Keratinocyte (primary cell): ENCODE measurements around the gene FFAR4. TPM values are rescaled to one million over a fixed set of nuclear protein-coding genes. Genes with fewer than 3 reads are reported as not detected.

Source experiments
- DNase-seq: peaks from one replicate; pipeline ENCODE4 v3.0.0-alpha.2; 2011; ENCODE audit warnings: low read depth, missing footprints, low spot score
- FAIRE-seq: peaks from 2 replicates; lab custom pipeline; 2011; peaks lifted over from hg19 to GRCh38; lab: Jason Lieb, UNC
- H2AFZ ChIP-seq: 2 replicates; pipeline ENCODE4 v1.6.0; 2012; ENCODE audit warnings: low read length, control low read depth, inconsistent platforms; ENCODE audit not compliant: control insufficient read depth
- H3K27ac ChIP-seq: 2 replicates; pipeline ENCODE4 v1.5.1; 2011; ENCODE audit warnings: low read length; ENCODE audit not compliant: control insufficient read depth, insufficient read depth
- H3K27me3 ChIP-seq: 3 replicates; pipeline ENCODE4 v1.6.0; 2011; ENCODE audit warnings: low read length; ENCODE audit not compliant: control insufficient read depth, insufficient read depth; ENCODE audit errors: extremely low read depth
- H3K36me3 ChIP-seq, 2 experiments: 2 replicates in 1 of 2; 3 replicates in 1 of 2; pipeline ENCODE4 v1.5.1; 2011; ENCODE audit warnings: low read length in 2 of 2, mild to moderate bottlenecking in 1 of 2; ENCODE audit not compliant: control insufficient read depth in 2 of 2, insufficient read depth in 2 of 2; ENCODE audit errors: extremely low read depth in 1 of 2
- H3K4me1 ChIP-seq: 3 replicates; pipeline ENCODE4 v1.5.1; 2011; ENCODE audit warnings: low read length; ENCODE audit not compliant: control insufficient read depth, insufficient read depth; ENCODE audit errors: extremely low read depth
- H3K4me2 ChIP-seq: 3 replicates; pipeline ENCODE4 v1.6.0; 2011; ENCODE audit warnings: low read depth, low read length; ENCODE audit not compliant: control insufficient read depth, insufficient read depth; ENCODE audit errors: extremely low read depth
- H3K4me3 ChIP-seq, 3 experiments: fragments of 200-600 bp in 1 of 3; sonication (generic) in 1 of 3; 2 replicates in 2 of 3; 3 replicates in 1 of 3; pipeline ENCODE4 v1.5.1; 2011 to 2016; ENCODE audit warnings: low read length in 3 of 3, mild to moderate bottlenecking in 3 of 3, control low read depth in 2 of 3, inconsistent platforms in 1 of 3, low read depth in 1 of 3, mixed read lengths in 1 of 3, mixed run types in 1 of 3, moderate library complexity in 1 of 3; ENCODE audit not compliant: control insufficient read depth in 2 of 3, insufficient read depth in 2 of 3; ENCODE audit errors: extremely low read depth in 1 of 3
- H3K79me2 ChIP-seq: 2 replicates; pipeline ENCODE4 v1.6.0; 2012; ENCODE audit warnings: low read length; ENCODE audit not compliant: control insufficient read depth, insufficient read depth
- H3K9ac ChIP-seq: 3 replicates; pipeline ENCODE4 v1.6.0; 2011; ENCODE audit warnings: low read length; ENCODE audit not compliant: control insufficient read depth, insufficient read depth; ENCODE audit errors: extremely low read depth
- H3K9me1 ChIP-seq: 3 replicates; pipeline ENCODE4 v1.6.0; 2011; ENCODE audit warnings: low read length; ENCODE audit not compliant: control insufficient read depth, insufficient read depth; ENCODE audit errors: extremely low read depth
- H3K9me3 ChIP-seq: 2 replicates; pipeline ENCODE4 v1.5.1; 2012; ENCODE audit warnings: low read depth, low read length; ENCODE audit not compliant: control insufficient read depth
- H4K20me1 ChIP-seq: 3 replicates; pipeline ENCODE4 v1.6.0; 2011; ENCODE audit warnings: low read length; ENCODE audit not compliant: control insufficient read depth, insufficient read depth; ENCODE audit errors: extremely low read depth
- CTCF ChIP-seq, 3 experiments: IDR thresholded peaks in 1 of 3; conservative IDR thresholded peaks in 1 of 3; optimal IDR thresholded peaks in 1 of 3; 2 replicates in 2 of 3; 3 replicates in 1 of 3; pipeline versions ENCODE3 to v1.5.1; 2011; ENCODE audit warnings: low read length in 3 of 3, mild to moderate bottlenecking in 3 of 3, moderate library complexity in 2 of 3, control low read depth in 1 of 3, inconsistent platforms in 1 of 3; ENCODE audit not compliant: insufficient read depth in 2 of 3; ENCODE audit errors: extremely low read depth in 1 of 3
- EZH2 ChIP-seq: IDR thresholded peaks from one replicate; pipeline ENCODE4 v1.6.1; 2012; ENCODE audit warnings: inconsistent platforms, mild to moderate bottlenecking, low read length, moderate library complexity
- dilution Hi-C: fragments of 300-500 bp; cut with MboI; formaldehyde crosslinking; loops from one replicate; pipeline ENCODE4 v1.7.0; 2020; ENCODE audit warnings: low sequenced_read_pairs; ENCODE audit not compliant: extremely low pct_ligation_motif_present
- polyA plus RNA-seq, 5 experiments: library from polyadenylated mRNA; depleted of rRNA in 3 of 5; stranded (reverse) in 3 of 5; stranded (forward) in 1 of 5; unstranded in 1 of 5; fragments of >200 nt; gene quantifications; 1 replicate in 1 of 5; 2 replicates in 3 of 5; 3 replicates in 1 of 5; pipeline versions ENCODE4 v1.2.1 to v1.2.3, GENCODE V29; 2011 to 2012; ENCODE audit warnings: missing spikeins in 2 of 5, low read depth in 1 of 5, low replicate concordance in 1 of 5

FFAR4 gene
- polyA plus RNA-seq, 1 donor (not counting 4 experiments of a cell fraction or from before 2014, with no cell fraction given) = not detected

DNA sequence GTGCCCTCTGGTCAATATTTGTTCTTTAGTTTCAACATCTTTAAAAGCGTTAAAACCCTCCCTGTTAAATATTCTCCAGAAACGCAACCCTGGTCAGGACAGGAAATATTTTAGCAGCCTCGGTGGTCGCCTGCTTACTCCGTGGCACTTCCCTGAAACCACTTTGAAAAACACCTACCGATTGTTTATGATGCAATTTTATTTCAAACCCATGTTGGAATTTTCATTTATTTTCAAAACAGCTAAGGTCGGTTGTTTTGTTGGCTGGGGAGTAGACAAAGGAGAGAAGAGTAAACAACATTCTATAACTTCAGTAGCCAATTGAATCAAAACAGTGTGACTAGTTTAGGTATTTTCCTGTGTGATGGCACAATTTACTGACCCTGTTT is 35.3 kb downstream of the FFAR4 start:
- Histone ChIP-seq H2AFZ (no peak overlapping the region), H3K79me2 (no peaks in the 10 kb centered on the region), H3K4me3 (no peak overlapping the region), H3K4me1 (no peaks in the 10 kb centered on the region), H3K27me3 (peaks cover 42% of the 10 kb centered on the region), H3K9ac (no peak overlapping the region), H3K27ac (no peak overlapping the region), H4K20me1 (no peaks in the 10 kb centered on the region), H3K9me3 (no peaks in the 10 kb centered on the region), H3K36me3 (no peaks in the 10 kb centered on the region), H3K9me1 (no peaks in the 10 kb centered on the region), H3K4me2 (no peak overlapping the region)
- dilution Hi-C loops = no loop called here
- FAIRE-seq = no peak
- DNase-seq = no peak
- TF ChIP-seq CTCF (optimal IDR thresholded peaks at IDR 0.05 in 1 of 3, IDR thresholded peaks at IDR 0.05 in 1 of 3, conservative IDR thresholded peaks at IDR 0.05 in 1 of 3; ENCODE audit: extremely low read depth in 1 of 3, insufficient read depth in 2 of 3, low read length in 3 of 3) (no peak), EZH2 (no peak)

DNA sequence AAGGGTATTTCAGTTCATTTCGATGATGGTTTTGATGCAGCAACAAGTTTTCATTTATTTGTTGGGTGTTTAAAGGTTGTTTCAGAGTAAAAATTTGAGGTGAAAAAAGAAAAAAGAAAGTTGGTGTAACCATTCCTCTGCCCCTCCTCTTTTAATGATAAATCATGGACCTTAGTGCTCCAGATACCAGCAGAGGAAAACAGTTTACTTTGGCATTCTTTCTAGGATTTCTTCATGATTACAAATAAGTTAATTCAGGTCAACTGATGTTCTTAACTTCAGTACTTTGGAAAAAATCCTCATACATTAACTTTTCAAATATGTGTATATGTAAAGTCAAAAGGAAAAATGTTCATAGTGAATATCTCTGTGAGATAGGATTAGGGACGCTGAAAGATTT is 36.6 kb downstream of the FFAR4 start:
- Histone ChIP-seq H2AFZ (no peak overlapping the region), H3K27ac (no peak overlapping the region), H3K9me3 (no peaks in the 10 kb centered on the region), H3K4me3 (no peak overlapping the region), H3K9ac (no peak overlapping the region), H3K9me1 (no peaks in the 10 kb centered on the region), H3K79me2 (no peaks in the 10 kb centered on the region), H3K4me1 (no peaks in the 10 kb centered on the region), H3K36me3 (no peaks in the 10 kb centered on the region), H4K20me1 (no peaks in the 10 kb centered on the region), H3K27me3 (peaks cover 42% of the 10 kb centered on the region), H3K4me2 (no peak overlapping the region)
- DNase-seq (no peak), FAIRE-seq (no peak)
- dilution Hi-C loops = no loop called here
- TF ChIP-seq CTCF (optimal IDR thresholded peaks at IDR 0.05 in 1 of 3, IDR thresholded peaks at IDR 0.05 in 1 of 3, conservative IDR thresholded peaks at IDR 0.05 in 1 of 3; ENCODE audit: extremely low read depth in 1 of 3, insufficient read depth in 2 of 3, low read length in 3 of 3) (no peak), EZH2 (no peak)
